Epithelial cell of proximal tubule (primary cell): Measurements from ENCODE around the gene CHAD. TPM values are rescaled to one million over a fixed set of nuclear protein-coding genes. Genes with fewer than 3 reads are reported as not detected.
A peak's percentile ranks its signal among the peaks of the same experiment; 100 is the strongest.
"Not testable (repeated sequence)": the region's sequence is repeated elsewhere in the genome, so short reads cannot be mapped to it uniquely, and the experiment has no call there.

Source experiments
- DNase-seq: peaks from one replicate; pipeline ENCODE4 v3.0.0-alpha.2; 2011; ENCODE audit warnings: low read depth
- H3K4me3 ChIP-seq: 2 replicates; pipeline ENCODE4 v1.5.1; 2011; ENCODE audit warnings: low read depth, mild to moderate bottlenecking, low read length
- CTCF ChIP-seq: conservative IDR thresholded peaks from 2 replicates; pipeline ENCODE4 v1.5.1; 2012; ENCODE audit warnings: low read depth, mild to moderate bottlenecking, low read length
- total RNA-seq: library from RNA; depleted of rRNA; stranded (reverse); fragments of >200 nt; gene quantifications from 2 replicates; pipeline ENCODE4 v1.2.3, GENCODE V29; 2015

Gene CHAD
- total RNA-seq, 1 donor from 2014 or later = not detected

- H3K4me3 ChIP-seq = no peak overlapping the region
- TF ChIP-seq CTCF = no peak
- no peak for DNase-seq
Measured at GRCh38 chr17:50473901-50474300, 5.2 kb upstream of the CHAD start.

- peak; percentile 22 for DNase-seq
- peak; percentile 64 for TF ChIP-seq CTCF
- not testable (repeated sequence) for H3K4me3 ChIP-seq
Measured at GRCh38 chr17:50472761-50473161, 4.1 kb upstream of the CHAD start.

GRCh38 chr17:50472286-50472685 is 3.6 kb upstream of the CHAD start:
- no peak overlapping the region for H3K4me3 ChIP-seq
- TF ChIP-seq CTCF = no peak
- no peak for DNase-seq

- H3K4me3 ChIP-seq = no peak overlapping the region
- no peak for TF ChIP-seq CTCF
- no peak for DNase-seq
Measured at GRCh38 chr17:50471009-50471905, 2.6 kb upstream of the CHAD start.

GRCh38 chr17:50470426-50470825 is 1.7 kb upstream of the CHAD start:
- DNase-seq = no peak
- H3K4me3 ChIP-seq = no peak overlapping the region
- TF ChIP-seq CTCF = no peak

GRCh38 chr17:50469671-50470305 is 1.1 kb upstream of the CHAD start:
- DNase-seq = no peak
- TF ChIP-seq CTCF = no peak
- no peak overlapping the region for H3K4me3 ChIP-seq
